ENCODE results near the gene CORO1C. TPM values are rescaled to one million over a fixed set of nuclear protein-coding genes. Genes with fewer than 3 reads are reported as not detected.
A peak's percentile ranks its signal among the peaks of the same experiment; 100 is the strongest.

Gene CORO1C
- total RNA-seq, 6 donors from 2014 or later: 154 to 297 (median 223) TPM

GRCh38 chr12:108711489-108712164, 19.7 kb downstream of the CORO1C start:
- H3K27ac ChIP-seq: peak overlapping the region in 1 of 4 donors; percentile 44
- ATAC-seq (ENCODE audit: low FRiP score in 2 of 2) (no peak), DNase-seq (no peak)
- H3K9me3 ChIP-seq: no peaks in the 10 kb centered on the region
- no peak overlapping the region for H3K4me3 ChIP-seq
- peaks cover 29 to 56% (median 37%) of the 10 kb centered on the region in 4 donors for H3K4me1 ChIP-seq
- no peaks in the 10 kb centered on the region for H3K27me3 ChIP-seq
- TF ChIP-seq CTCF (IDR thresholded peaks at IDR 0.05) (no peak), POLR2AphosphoS5 (IDR thresholded peaks at IDR 0.05) (no peak), EP300 (IDR thresholded peaks at IDR 0.05) (no peak), POLR2A (IDR thresholded peaks at IDR 0.05) (no peak)
- peaks cover 0 to under 1% (median 0%) of the 10 kb centered on the region in 4 donors for H3K36me3 ChIP-seq
- WGBS, 2 donors: 70 to 83% methylated on average over 9 of the region's 9 CpGs

- Histone ChIP-seq H3K36me3 (no peaks in the 10 kb centered on the region), H3K4me3 (no peak overlapping the region), H3K27ac (peak overlapping the region in 1 of 4 donors; percentile 16), H3K27me3 (no peaks in the 10 kb centered on the region), H3K4me1 (peaks cover 29 to 53% (median 35%) of the 10 kb centered on the region in 4 donors), H3K9me3 (no peaks in the 10 kb centered on the region)
- no peak for TF ChIP-seq EP300 (IDR thresholded peaks at IDR 0.05)
- no peak for DNase-seq
- 6 to 34% methylated on average over 1 of the region's 1 CpG for WGBS, 2 donors
- ATAC-seq (ENCODE audit: low FRiP score in 2 of 2): no peak
Measured at GRCh38 chr12:108709697-108710096, 21.6 kb downstream of the CORO1C start.

GRCh38 chr12:108704527-108704926, 26.8 kb downstream of the CORO1C start:
- Histone ChIP-seq H3K27ac (no peak overlapping the region), H3K4me3 (no peak overlapping the region), H3K9me3 (no peaks in the 10 kb centered on the region), H3K27me3 (no peaks in the 10 kb centered on the region), H3K4me1 (peaks cover 15 to 40% (median 24%) of the 10 kb centered on the region in 4 donors), H3K36me3 (peaks cover 4 to 8% (median 6%) of the 10 kb centered on the region in 4 donors)
- no peak for DNase-seq
- TF ChIP-seq POLR2A (IDR thresholded peaks at IDR 0.05) (no peak), POLR2AphosphoS5 (IDR thresholded peaks at IDR 0.05) (no peak), CTCF (IDR thresholded peaks at IDR 0.05) (no peak), EP300 (IDR thresholded peaks at IDR 0.05) (no peak)
- WGBS, 2 donors: 78 to 86% methylated on average over 5 of the region's 5 CpGs
- ATAC-seq (ENCODE audit: low FRiP score in 2 of 2): peak in 1 of 2 donors; percentile 22

GRCh38 chr12:108702595-108703320, 28.6 kb downstream of the CORO1C start:
- Histone ChIP-seq H3K27me3 (no peaks in the 10 kb centered on the region), H3K27ac (peak overlapping the region in 2 of 4 donors; percentile 10 to 57), H3K4me3 (no peak overlapping the region), H3K9me3 (no peaks in the 10 kb centered on the region), H3K4me1 (peaks cover 7 to 29% (median 18%) of the 10 kb centered on the region in 4 donors), H3K36me3 (peaks cover 4 to 25% (median 7%) of the 10 kb centered on the region in 4 donors)
- ATAC-seq (ENCODE audit: low FRiP score in 2 of 2) (no peak), DNase-seq (no peak)
- TF ChIP-seq POLR2A (IDR thresholded peaks at IDR 0.05) (no peak), EP300 (IDR thresholded peaks at IDR 0.05) (no peak), CTCF (IDR thresholded peaks at IDR 0.05) (no peak), POLR2AphosphoS5 (IDR thresholded peaks at IDR 0.05) (no peak)
- WGBS, 2 donors: 68 to 69% methylated on average over 10 of the region's 10 CpGs

GRCh38 chr12:108701779-108702441, 29.4 kb downstream of the CORO1C start:
- H3K27ac ChIP-seq: peak overlapping the region; percentile 10 to 59 (median 42)
- H3K27me3 ChIP-seq: no peaks in the 10 kb centered on the region
- ATAC-seq (ENCODE audit: low FRiP score in 2 of 2) (peak; percentile 60 to 67), DNase-seq (no peak)
- peaks cover 7 to 37% (median 19%) of the 10 kb centered on the region in 4 donors for H3K4me1 ChIP-seq
- TF ChIP-seq CTCF (IDR thresholded peaks at IDR 0.05) (no peak), POLR2A (IDR thresholded peaks at IDR 0.05) (no peak), POLR2AphosphoS5 (IDR thresholded peaks at IDR 0.05) (no peak), EP300 (IDR thresholded peaks at IDR 0.05) (no peak)
- H3K9me3 ChIP-seq: no peaks in the 10 kb centered on the region
- 28 to 34% methylated on average over 5 of the region's 5 CpGs for WGBS, 2 donors
- peaks cover 4 to 32% (median 7%) of the 10 kb centered on the region in 4 donors for H3K36me3 ChIP-seq
- no peak overlapping the region for H3K4me3 ChIP-seq
